Measurements from ENCODE around the gene MBNL1.

Gene MBNL1

GRCh38 chr3:152268555-152269055, at the start of gene MBNL1:
TSS of gene MBNL1 (plus strand) at chr3:152268929. CDS start at chr3:152300194, 31,265 bp downstream.
- in situ Hi-C loops (cut with MboI; ENCODE audit: low sequenced_read_pairs), result no loop called here

GRCh38 chr3:152219216-152219615, 49.5 kb upstream of the MBNL1 start:
- in situ Hi-C loops (cut with MboI; ENCODE audit: low sequenced_read_pairs), result no loop called here

GRCh38 chr3:152219769-152220255, 48.9 kb upstream of the MBNL1 start:
- in situ Hi-C loops (cut with MboI; ENCODE audit: low sequenced_read_pairs), result no loop called here

- in situ Hi-C loops (cut with MboI; ENCODE audit: low sequenced_read_pairs), result no loop called here
Observed at GRCh38 chr3:152222327-152222726, 46.4 kb upstream of the MBNL1 start.

GRCh38 chr3:152225201-152225600, 43.5 kb upstream of the MBNL1 start:
- in situ Hi-C loops (cut with MboI; ENCODE audit: low sequenced_read_pairs), result no loop called here

GRCh38 chr3:152226176-152226575, 42.6 kb upstream of the MBNL1 start:
- in situ Hi-C loops (cut with MboI; ENCODE audit: low sequenced_read_pairs), result no loop called here

- in situ Hi-C loops (cut with MboI; ENCODE audit: low sequenced_read_pairs), result no loop called here
Observed at GRCh38 chr3:152227027-152227426, 41.7 kb upstream of the MBNL1 start.

- in situ Hi-C loops (cut with MboI; ENCODE audit: low sequenced_read_pairs), result no loop called here
Observed at GRCh38 chr3:152229692-152230091, 39.0 kb upstream of the MBNL1 start.

GRCh38 chr3:152230370-152230769, 38.4 kb upstream of the MBNL1 start:
- in situ Hi-C loops (cut with MboI; ENCODE audit: low sequenced_read_pairs), result no loop called here

GRCh38 chr3:152232001-152232400, 36.7 kb upstream of the MBNL1 start:
- in situ Hi-C loops (cut with MboI; ENCODE audit: low sequenced_read_pairs), result no loop called here

GRCh38 chr3:152232679-152233078, 36.0 kb upstream of the MBNL1 start:
- in situ Hi-C loops (cut with MboI; ENCODE audit: low sequenced_read_pairs), result no loop called here

GRCh38 chr3:152234657-152235375, 33.9 kb upstream of the MBNL1 start:
- in situ Hi-C loops (cut with MboI; ENCODE audit: low sequenced_read_pairs), result no loop called here

GRCh38 chr3:152235709-152236298, 32.9 kb upstream of the MBNL1 start:
- in situ Hi-C loops (cut with MboI; ENCODE audit: low sequenced_read_pairs), result no loop called here

GRCh38 chr3:152236716-152237115, 32.0 kb upstream of the MBNL1 start:
- in situ Hi-C loops (cut with MboI; ENCODE audit: low sequenced_read_pairs), result no loop called here

GRCh38 chr3:152241142-152242017, 27.3 kb upstream of the MBNL1 start:
- in situ Hi-C loops (cut with MboI; ENCODE audit: low sequenced_read_pairs), result no loop called here

- in situ Hi-C loops (cut with MboI; ENCODE audit: low sequenced_read_pairs), result no loop called here
Observed at GRCh38 chr3:152243301-152243711, 25.4 kb upstream of the MBNL1 start.

GRCh38 chr3:152243721-152244516, 24.8 kb upstream of the MBNL1 start:
- in situ Hi-C loops (cut with MboI; ENCODE audit: low sequenced_read_pairs), result no loop called here

- in situ Hi-C loops (cut with MboI; ENCODE audit: low sequenced_read_pairs), result no loop called here
Observed at GRCh38 chr3:152244517-152244888, 24.2 kb upstream of the MBNL1 start.

- in situ Hi-C loops (cut with MboI; ENCODE audit: low sequenced_read_pairs), result no loop called here
Observed at GRCh38 chr3:152245498-152246170, 23.1 kb upstream of the MBNL1 start.

- in situ Hi-C loops (cut with MboI; ENCODE audit: low sequenced_read_pairs), result no loop called here
Observed at GRCh38 chr3:152251916-152252315, 16.8 kb upstream of the MBNL1 start.
